ENCODE measurements around the gene RSF1.

GRCh38 chr11:77866336-77866735, 45.8 kb upstream of the RSF1 start:
- TF ChIP-seq EZH2 (IDR thresholded peaks at IDR 0.05; ENCODE audit: borderline replicate concordance, low read length) = no peak
- TF ChIP-seq CTCF (conservative IDR thresholded peaks at IDR 0.05 in 1 of 2, IDR thresholded peaks at IDR 0.05 in 1 of 2; ENCODE audit: extremely low read depth in 1 of 2, insufficient read depth in 1 of 2, low read depth in 1 of 2, low read length in 2 of 2) = no peak

Measured in mammary epithelial cell (primary cell).